Anterior cingulate cortex (tissue), 58 donors: ENCODE results near the gene TCEA2.
A peak's percentile ranks its signal among the peaks of the same experiment; 100 is the strongest.

Source experiments
- DNase-seq, 58 donors: peaks; one replicate each; lab custom pipeline; 2025; lab: John Stamatoyannopoulos, UW

TCEA2 gene

GRCh38 chr20:64035066-64035932 is 27.7 kb upstream of the TCEA2 start:
- no peak for DNase-seq

GRCh38 chr20:64035933-64036345 is 27.1 kb upstream of the TCEA2 start, which contains the start of gene C20orf204:
Gene C20orf204, plus strand, starts transcription at chr20:64036182. Its CDS starts 142 bp downstream, at chr20:64036324.
- no peak for DNase-seq

DNA sequence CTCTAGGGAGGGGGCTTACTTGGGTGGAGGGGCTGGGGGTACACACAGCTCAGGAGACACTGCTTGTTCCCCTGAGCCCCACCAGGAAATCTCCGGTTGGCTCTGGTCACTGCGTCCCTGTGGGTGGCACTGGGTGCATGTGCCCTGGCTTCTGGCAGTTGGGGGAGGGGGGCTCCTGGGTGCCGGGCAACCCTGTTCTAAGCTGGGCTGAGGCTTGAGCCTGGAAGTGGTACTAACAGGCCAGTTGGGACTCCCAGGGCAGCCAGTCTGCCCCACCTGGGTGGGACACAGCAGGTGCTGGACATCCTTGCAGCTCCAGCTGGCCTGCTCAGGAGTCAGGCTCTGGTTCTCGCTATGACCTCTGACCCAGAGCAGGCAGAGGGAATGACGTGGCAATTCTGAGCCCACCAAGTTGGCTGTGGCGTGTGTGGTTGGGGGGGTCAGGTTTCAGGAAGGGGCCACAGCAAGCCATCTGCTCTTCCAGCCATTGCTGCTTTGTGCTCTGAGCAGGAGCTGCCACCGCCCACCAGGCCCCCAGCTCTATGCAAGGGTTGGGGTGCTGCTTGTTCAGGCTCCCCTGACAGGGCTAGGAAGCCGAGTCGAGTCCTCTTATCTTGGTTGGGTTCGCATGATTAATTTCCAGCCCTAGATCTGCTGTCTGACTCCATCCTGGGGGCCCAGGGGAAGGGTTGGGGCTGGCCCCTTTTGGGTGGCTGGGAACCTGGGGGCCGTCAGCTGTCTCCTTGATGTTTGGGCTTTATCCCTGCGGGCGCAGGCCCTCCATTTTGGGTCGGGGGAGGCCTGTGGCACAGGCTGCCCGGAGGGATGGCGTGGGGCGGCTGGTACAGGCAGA is 26.4 kb upstream of the TCEA2 start:
- no peak for DNase-seq

- DNase-seq, result no peak
Measured at GRCh38 chr20:64037199-64037497, 25.9 kb upstream of the TCEA2 start.

GRCh38 chr20:64037498-64038213 is 25.3 kb upstream of the TCEA2 start:
- DNase-seq, result no peak

DNA sequence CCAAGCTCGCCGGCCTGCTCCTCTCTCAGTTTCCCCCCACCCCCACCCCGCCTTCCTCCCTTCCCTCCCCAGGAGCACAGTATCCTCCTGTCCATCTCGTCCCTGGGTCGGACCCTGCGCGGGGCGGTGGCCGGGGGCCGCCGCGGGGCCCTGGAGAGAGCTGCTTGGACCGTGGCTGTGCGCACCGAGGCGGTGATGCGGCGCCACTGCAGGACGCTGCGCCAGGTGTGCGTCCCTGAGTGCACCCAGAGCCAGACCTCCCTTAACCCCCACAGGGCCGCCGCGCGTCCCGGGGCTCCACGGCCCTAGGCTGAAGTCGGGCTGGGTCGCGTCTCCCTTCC is 24.8 kb upstream of the TCEA2 start:
- DNase-seq, result no peak

GRCh38 chr20:64038565-64039292 is 24.3 kb upstream of the TCEA2 start:
- DNase-seq, result peak in 15 of 58 donors; percentile 3 to 35 (median 10)

DNA sequence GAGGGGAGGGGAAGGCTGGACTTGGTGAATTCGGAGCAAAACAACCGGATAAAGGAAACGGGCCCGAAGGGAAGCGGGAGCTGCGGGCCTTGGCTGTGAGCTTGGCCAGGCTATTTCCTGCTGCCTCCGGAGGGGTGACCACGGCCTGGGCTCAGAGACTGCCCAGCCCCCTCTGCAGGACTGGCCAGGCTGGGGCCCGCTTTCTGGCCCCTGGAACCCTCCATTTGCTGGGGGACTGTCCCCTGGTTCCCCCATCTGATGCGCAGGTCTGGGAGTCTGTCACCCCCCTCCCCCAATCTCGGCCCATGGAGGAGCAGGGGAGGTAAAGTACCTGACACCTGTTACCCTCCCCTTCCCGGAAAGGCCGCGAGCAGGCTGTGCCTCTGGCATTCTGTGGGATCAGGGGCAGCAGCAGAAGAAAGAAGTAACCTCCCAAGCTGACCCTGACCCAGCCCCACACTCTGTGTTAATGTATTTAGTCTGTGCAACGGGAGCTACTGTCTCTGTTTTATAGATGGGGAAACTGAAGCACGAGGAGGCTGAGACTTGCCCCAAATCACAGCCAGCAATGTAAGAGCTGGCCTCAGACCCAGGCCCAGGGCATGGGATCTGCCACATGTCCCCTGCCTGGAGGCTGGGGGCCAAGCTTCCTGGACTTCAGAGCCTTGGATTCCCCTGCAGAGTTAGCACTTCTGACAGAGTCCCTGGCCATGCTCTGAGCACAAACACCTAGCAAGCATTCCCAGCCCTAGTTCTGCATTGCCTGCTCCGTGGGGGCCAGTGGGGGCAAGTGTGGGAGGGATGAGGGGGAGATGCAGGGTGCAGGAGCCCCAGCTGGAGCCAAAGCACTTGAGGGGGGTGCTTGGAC is 23.5 kb upstream of the TCEA2 start:
- DNase-seq, result no peak

- no peak for DNase-seq
Measured at GRCh38 chr20:64040231-64041039, 22.6 kb upstream of the TCEA2 start.

DNA sequence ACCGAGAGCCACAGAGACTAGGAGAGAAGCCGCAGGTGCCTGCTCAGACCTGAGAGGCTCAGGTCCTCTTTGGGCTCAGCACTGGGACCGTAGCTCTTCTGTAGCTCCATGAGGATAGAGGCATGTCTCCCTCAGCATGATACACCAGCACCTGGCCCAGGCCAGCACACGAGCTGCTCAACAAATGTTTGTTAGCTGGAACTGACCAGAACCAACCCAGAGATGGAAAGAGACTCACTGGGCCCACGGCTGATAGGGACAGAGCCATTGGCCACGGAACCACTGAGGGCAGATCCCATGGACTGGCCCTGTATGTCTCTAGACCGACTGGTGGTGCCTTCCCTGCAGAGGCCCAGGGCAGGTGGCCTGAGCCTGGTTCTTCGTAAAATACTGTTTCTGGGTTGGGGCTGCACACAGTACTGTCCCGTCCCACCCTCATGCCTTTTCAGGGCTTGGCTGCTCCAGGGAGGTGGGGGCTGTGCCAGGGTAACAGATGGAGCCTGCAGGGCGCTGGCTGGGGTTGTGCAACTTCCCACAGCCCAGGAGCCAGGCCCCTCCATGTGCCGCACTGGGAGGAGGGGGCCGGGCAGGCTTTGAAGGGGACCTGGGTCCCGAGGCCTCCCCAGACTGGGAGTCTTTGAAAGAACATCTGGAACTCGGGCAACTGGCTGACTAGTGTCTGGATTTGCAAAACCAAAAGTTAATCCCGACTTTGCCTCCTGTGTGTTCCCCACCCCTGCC is 21.8 kb upstream of the TCEA2 start:
- no peak for DNase-seq

- no peak for DNase-seq
Measured at GRCh38 chr20:64041781-64042053, 21.3 kb upstream of the TCEA2 start.

DNA sequence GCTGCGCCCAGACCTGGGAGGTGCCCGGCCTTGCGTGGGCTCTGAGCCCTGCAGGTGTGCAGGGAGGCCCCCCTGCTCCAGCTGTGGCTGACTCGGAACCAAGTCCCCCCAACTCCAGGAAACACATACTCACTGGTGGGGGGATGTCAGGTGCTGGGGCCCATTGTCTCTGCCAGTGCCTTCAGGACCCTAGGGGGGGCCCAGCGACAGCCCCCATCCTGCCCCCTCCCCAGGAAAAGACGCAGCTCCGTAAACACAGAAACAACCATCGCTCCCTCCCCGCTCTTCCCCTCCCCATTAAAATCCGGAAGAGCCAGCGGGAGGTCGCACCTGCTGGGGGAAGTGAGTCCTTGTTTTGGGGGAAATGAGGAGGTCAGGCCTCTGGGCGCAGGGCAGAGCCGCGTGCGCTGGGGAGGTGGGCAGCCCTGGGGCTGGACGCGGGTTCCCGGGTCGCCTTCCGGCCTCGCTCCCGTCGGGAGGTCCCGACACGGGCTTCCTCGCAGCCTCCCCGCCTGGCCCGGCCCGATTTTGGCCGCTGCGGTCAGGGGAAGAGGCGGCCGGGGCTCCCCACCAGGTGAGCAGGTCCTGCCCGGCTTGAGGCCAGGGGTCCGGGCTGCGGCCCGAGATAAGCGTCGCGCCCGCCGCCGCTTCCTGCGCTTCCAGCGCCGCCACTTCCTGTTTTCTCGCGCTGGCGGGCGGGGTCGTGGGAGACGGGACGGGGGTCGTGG is 20.8 kb upstream of the TCEA2 start:
- no peak for DNase-seq

- no peak for DNase-seq
Measured at GRCh38 chr20:64043768-64044167, 19.2 kb upstream of the TCEA2 start.

- DNase-seq, result no peak
Measured at GRCh38 chr20:64044484-64045247, 18.3 kb upstream of the TCEA2 start.

GRCh38 chr20:64045346-64046011 is 17.5 kb upstream of the TCEA2 start:
- DNase-seq, result no peak

GRCh38 chr20:64047046-64047389 is 16.0 kb upstream of the TCEA2 start:
- DNase-seq, result no peak
